GM18867 (cell line): Measurements from ENCODE around the gene PLOD1.
"Not testable (repeated sequence)": the region's sequence is repeated elsewhere in the genome, so short reads cannot be mapped to it uniquely, and the experiment has no call there.

Experiments
- ATAC-seq: cut with Tn5 transposase; IDR thresholded peaks from one replicate; pipeline ENCODE4 v1.9.1; 2021; ENCODE audit warnings: mild to moderate bottlenecking, moderate library complexity; ENCODE audit not compliant: unreplicated experiment

PLOD1 gene

DNA sequence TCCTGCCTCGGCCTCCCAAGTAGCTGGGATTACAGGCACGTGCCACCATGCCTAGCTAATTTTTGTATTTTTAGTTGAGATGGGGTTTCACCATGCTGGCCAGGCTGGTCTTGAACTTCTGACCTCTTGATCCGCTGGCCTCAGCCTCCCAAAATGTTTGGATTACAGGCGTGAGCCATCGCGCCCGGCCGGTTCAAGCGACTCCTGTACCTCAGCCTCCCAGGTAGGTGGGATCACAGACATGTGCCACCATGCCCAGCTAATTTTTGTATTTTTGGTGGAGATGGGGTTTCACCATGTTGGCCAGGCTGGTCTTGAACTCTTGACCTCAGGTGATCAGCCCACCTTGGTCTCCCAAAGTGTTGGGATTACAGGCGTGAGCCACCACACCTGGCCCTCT is 1.2 kb downstream of the PLOD1 start:
- not testable (repeated sequence) for ATAC-seq

- ATAC-seq, result no peak
Observed at GRCh38 chr1:11938722-11939526, 4.4 kb downstream of the PLOD1 start.

GRCh38 chr1:11939794-11940193 is 5.3 kb downstream of the PLOD1 start:
- not testable (repeated sequence) for ATAC-seq

GRCh38 chr1:11940260-11940921 is 5.9 kb downstream of the PLOD1 start:
- no peak for ATAC-seq

GRCh38 chr1:11942280-11942679 is 7.8 kb downstream of the PLOD1 start:
- no peak for ATAC-seq

DNA sequence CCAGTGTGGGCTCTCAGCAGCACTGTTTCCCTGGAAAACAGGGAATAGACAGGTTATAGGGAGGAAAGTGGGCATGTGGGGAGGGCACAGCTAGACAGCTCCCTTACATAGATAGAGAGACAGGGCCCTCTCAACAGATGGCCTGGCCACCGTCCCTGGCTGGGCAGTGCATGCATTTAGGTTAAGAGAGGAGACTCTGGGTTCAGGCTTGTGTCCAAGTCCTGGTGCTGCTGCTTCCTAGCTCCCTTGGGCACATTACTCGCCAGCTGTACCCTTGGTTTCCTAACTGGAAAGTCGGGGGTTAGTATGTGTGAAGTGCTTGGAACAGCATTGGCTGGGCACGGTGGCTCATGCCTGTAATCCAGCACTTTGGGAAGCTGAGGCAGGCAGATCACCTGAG is 9.1 kb downstream of the PLOD1 start:
- no peak for ATAC-seq

DNA sequence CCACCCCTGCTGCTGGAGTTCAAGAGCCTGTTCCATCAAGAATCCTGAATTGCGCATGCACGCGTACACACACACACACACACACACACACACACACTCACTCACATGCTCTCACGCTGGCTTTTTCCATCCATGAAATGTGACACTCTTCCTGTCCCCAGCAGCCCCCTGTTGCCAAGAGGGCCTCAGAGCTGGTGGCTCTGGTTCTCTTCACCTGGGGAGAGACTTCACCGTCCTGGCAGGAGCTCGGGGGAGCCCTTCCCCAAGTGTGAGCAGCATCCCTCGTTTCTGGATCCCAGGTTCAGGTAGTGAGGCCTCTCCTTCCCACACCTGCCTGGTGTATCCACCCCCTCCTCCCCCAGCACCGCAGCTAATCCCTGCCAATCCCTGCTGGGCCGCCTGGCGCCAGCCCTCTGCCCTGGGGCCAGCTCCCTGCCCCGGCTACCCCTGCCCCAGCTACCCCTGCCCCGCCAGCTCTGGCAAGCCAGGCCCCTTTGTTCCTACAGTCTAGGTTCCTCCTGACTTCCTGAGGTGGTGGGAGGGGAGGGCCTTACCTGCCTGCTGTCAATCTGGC is 9.9 kb downstream of the PLOD1 start:
- no peak for ATAC-seq

GRCh38 chr1:11946647-11947046 is 12.1 kb downstream of the PLOD1 start:
- ATAC-seq, result no peak

- ATAC-seq, result no peak
Observed at GRCh38 chr1:11948822-11949458, 14.4 kb downstream of the PLOD1 start.

GRCh38 chr1:11951901-11952300 is 17.4 kb downstream of the PLOD1 start:
- ATAC-seq, result no peak

- ATAC-seq, result no peak
Observed at GRCh38 chr1:11952455-11953109, 18.1 kb downstream of the PLOD1 start.

GRCh38 chr1:11955221-11955620 is 20.7 kb downstream of the PLOD1 start:
- no peak for ATAC-seq

DNA sequence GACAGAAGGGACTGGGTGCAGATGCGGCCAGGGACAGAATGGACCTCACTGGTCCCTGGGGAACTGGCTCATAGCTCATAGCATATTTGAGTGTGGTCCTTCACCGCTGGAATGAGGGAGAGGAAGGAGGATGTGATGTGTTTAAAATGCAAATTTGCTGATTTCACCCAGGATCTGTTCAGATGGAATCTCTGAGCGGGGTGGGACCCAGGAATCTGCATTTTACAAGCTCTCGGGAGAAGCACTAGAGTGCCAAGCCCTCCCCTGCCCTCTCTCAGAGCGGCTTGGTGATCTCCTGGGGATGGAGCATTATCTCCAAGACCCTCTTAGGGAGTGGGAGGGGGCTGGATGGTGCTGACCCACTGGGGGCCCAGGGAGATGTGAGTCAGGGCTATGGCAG is 22.9 kb downstream of the PLOD1 start:
- ATAC-seq, result no peak

DNA sequence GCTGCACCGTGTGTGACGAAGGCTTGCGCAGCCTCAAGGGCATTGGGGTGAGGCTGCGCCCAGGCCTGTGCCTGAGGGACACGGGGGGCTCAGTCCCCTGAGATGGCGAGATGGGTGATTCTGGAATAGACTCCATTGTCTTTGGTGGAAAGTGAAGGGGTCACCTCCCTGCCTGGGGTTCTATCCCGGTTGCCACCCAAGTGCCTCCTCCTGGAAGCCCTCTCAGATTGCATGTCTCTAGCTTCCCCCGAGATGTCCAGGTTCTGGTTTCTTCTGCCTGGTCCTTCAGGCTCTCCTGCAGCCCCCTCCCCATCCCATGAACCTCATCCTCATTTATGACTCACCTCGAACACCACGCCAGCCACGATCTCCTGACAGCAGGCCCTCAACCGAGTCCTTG is 23.4 kb downstream of the PLOD1 start:
- ATAC-seq, result no peak

- ATAC-seq, result no peak
Observed at GRCh38 chr1:11960276-11960675, 25.8 kb downstream of the PLOD1 start.

DNA sequence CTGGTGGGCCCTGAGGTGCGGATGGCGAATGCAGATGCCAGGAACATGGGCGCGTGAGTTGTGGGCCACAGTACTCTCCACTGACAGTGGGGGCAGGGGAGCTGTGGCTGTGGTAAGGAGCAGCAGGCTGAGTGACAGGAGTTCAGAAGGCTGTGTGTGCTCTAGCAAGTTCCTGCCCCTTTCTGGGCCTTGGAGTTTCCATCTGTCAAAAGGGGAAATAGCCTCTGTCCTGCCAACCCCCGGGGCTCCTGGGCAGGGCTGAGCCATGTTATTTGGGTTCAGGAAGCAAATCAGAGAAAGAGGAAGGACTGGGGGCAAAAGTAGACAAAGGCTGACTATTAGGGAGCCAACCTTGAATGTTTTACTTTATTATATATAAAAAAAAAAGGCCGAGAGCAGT is 26.2 kb downstream of the PLOD1 start:
- no peak for ATAC-seq

- ATAC-seq, result no peak
Observed at GRCh38 chr1:11961230-11961629, 26.7 kb downstream of the PLOD1 start.

GRCh38 chr1:11963622-11964021 is 29.1 kb downstream of the PLOD1 start:
- ATAC-seq, result no peak

- no peak for ATAC-seq
Observed at GRCh38 chr1:11964656-11965055, 30.1 kb downstream of the PLOD1 start.

GRCh38 chr1:11967028-11967547 is 32.6 kb downstream of the PLOD1 start:
- no peak for ATAC-seq
